Liver (tissue), 9 donors: ENCODE data around the gene SLC6A11. TPM values are rescaled to one million over a fixed set of nuclear protein-coding genes. Genes with fewer than 3 reads are reported as not detected.

Experiments used
- DNase-seq: peaks from one replicate; pipeline ENCODE4 v3.0.0-alpha.2; 2017; ENCODE audit warnings: low spot score
- H3K27ac ChIP-seq, 2 donors: one replicate each; pipeline ENCODE4 v1.7.0; 2013; ENCODE audit warnings: inconsistent platforms in 2 of 2, low read length in 2 of 2, control low read depth in 1 of 2, low read depth in 1 of 2, mild to moderate bottlenecking in 1 of 2
- H3K27me3 ChIP-seq, 4 donors: one replicate each; pipeline versions ENCODE4 v1.6.1 to v1.7.0; 2013; ENCODE audit warnings: low read length in 3 of 4, inconsistent platforms in 1 of 4, mild to moderate bottlenecking in 1 of 4, moderate library complexity in 1 of 4; ENCODE audit not compliant: control insufficient read depth in 4 of 4, insufficient read depth in 4 of 4
- H3K36me3 ChIP-seq, 4 donors: one replicate each; pipeline versions ENCODE4 v1.6.1 to v1.7.0; 2013; ENCODE audit warnings: low read length in 3 of 4, mild to moderate bottlenecking in 3 of 4, low read depth in 1 of 4, moderate library complexity in 1 of 4; ENCODE audit not compliant: control insufficient read depth in 4 of 4, insufficient read depth in 3 of 4
- H3K4me1 ChIP-seq, 4 donors: one replicate each; pipeline versions ENCODE4 v1.6.1 to v1.7.0; 2013; ENCODE audit warnings: low read length in 3 of 4, mild to moderate bottlenecking in 3 of 4, moderate library complexity in 1 of 4; ENCODE audit not compliant: control insufficient read depth in 4 of 4, insufficient read depth in 4 of 4
- H3K4me3 ChIP-seq, 3 donors: one replicate each; pipeline versions ENCODE4 v1.6.1 to v1.7.0; 2013; ENCODE audit warnings: low read length in 3 of 3, control low read depth in 1 of 3, low read depth in 1 of 3, mild to moderate bottlenecking in 1 of 3
- H3K9ac ChIP-seq, 2 donors: one replicate each; pipeline ENCODE4 v1.7.0; 2013; ENCODE audit warnings: low read length in 2 of 2, mild to moderate bottlenecking in 2 of 2, moderate library complexity in 2 of 2, control low read depth in 1 of 2, low read depth in 1 of 2
- H3K9me3 ChIP-seq, 4 donors: one replicate each; pipeline versions ENCODE4 v1.6.1 to v1.7.0; 2013; ENCODE audit warnings: low read length in 3 of 4; ENCODE audit not compliant: control insufficient read depth in 4 of 4
- EGR1 ChIP-seq, 2 donors: IDR thresholded peaks; 2 replicates each; pipeline ENCODE4 v1.6.1; 2016 to 2018; ENCODE audit warnings: antibody characterized with exemption in 2 of 2, low read depth in 2 of 2
- FOXA1 ChIP-seq: IDR thresholded peaks from 2 replicates; pipeline ENCODE4 v1.6.1; 2016; ENCODE audit warnings: antibody characterized with exemption
- FOXA2 ChIP-seq: IDR thresholded peaks from 2 replicates; pipeline ENCODE4 v1.6.1; 2016; ENCODE audit warnings: antibody characterized with exemption
- GABPA ChIP-seq, 2 donors: IDR thresholded peaks in 1 of 2; conservative IDR thresholded peaks in 1 of 2; 2 replicates each; pipeline ENCODE4 v1.6.1; 2016; ENCODE audit warnings: antibody characterized with exemption in 2 of 2, mild to moderate bottlenecking in 1 of 2, moderate library complexity in 1 of 2
- HNF4A ChIP-seq, 2 donors: conservative IDR thresholded peaks; 2 replicates each; pipeline ENCODE4 v1.6.1; 2016; ENCODE audit warnings: antibody characterized with exemption in 2 of 2, mild to moderate bottlenecking in 2 of 2
- HNF4G ChIP-seq: IDR thresholded peaks from 2 replicates; pipeline ENCODE4 v1.6.1; 2016; ENCODE audit warnings: antibody characterized with exemption
- JUND ChIP-seq, 2 donors: IDR thresholded peaks; 2 replicates each; pipeline ENCODE4 v1.6.1; 2016; ENCODE audit warnings: antibody characterized with exemption in 2 of 2
- NR2F2 ChIP-seq: IDR thresholded peaks from 2 replicates; pipeline ENCODE4 v1.6.1; 2016; ENCODE audit warnings: antibody characterized with exemption
- RAD21 ChIP-seq, 2 donors: IDR thresholded peaks; 2 replicates each; pipeline ENCODE4 v1.6.1; 2016; ENCODE audit warnings: antibody characterized with exemption in 2 of 2, mild to moderate bottlenecking in 2 of 2
- RXRA ChIP-seq, 2 donors: IDR thresholded peaks; 2 replicates each; pipeline ENCODE4 v1.6.1; 2017 to 2018; ENCODE audit warnings: antibody characterized with exemption in 2 of 2, mild to moderate bottlenecking in 1 of 2
- SP1 ChIP-seq: IDR thresholded peaks from 2 replicates; pipeline ENCODE4 v1.6.1; 2018; ENCODE audit warnings: antibody characterized with exemption, mild to moderate bottlenecking
- TAF1 ChIP-seq: conservative IDR thresholded peaks from 2 replicates; pipeline ENCODE4 v1.6.1; 2016; ENCODE audit warnings: antibody characterized with exemption, mild to moderate bottlenecking
- YY1 ChIP-seq: IDR thresholded peaks from 2 replicates; pipeline ENCODE4 v1.6.1; 2016; ENCODE audit warnings: antibody characterized with exemption, mild to moderate bottlenecking
- WGBS: extraction: QIAGEN DNeasy Blood & Tissue Kit; methylation state at CpG from one replicate; pipeline ENCODE4 v1.1.7; 2013; 5-methylcytosine and 5-hydroxymethylcytosine counted together
- polyA plus RNA-seq, 2 donors: library from polyadenylated mRNA; stranded (reverse) in 1 of 2; unstranded in 1 of 2; fragments of 200-250 nt in 1 of 2; fragments of >200 nt in 1 of 2; fragmentation: Nextera tagmentation in 1 of 2; extraction: Ambion mirVana in 1 of 2; gene quantifications; one replicate each; pipeline versions ENCODE4 v1.2.1 to v1.2.3, GENCODE V29; 2013 to 2015
- total RNA-seq, 2 donors: library from RNA; depleted of rRNA; stranded (reverse); fragments of >200 nt; gene quantifications; one replicate each; pipeline ENCODE4 v1.2.3, GENCODE V29; 2014
- TF ChIP-seq, protein P1 (sequence below): fragments of 150-350 bp; IDR thresholded peaks from 2 replicates; pipeline ENCODE4 v1.5.1; 2017; ENCODE audit warnings: improper control_type of control experiment, low read depth, low read length; ENCODE audit not compliant: missing input control
- TF ChIP-seq, protein P2 (sequence below): IDR thresholded peaks from 2 replicates; pipeline ENCODE4 v1.6.1; 2016; ENCODE audit warnings: antibody characterized with exemption
- TF ChIP-seq, protein P3 (sequence below): IDR thresholded peaks from 2 replicates; pipeline ENCODE4 v1.6.1; 2016; ENCODE audit warnings: antibody characterized with exemption
- TF ChIP-seq, protein P4 (sequence below): IDR thresholded peaks from 2 replicates; pipeline ENCODE4 v1.6.1; 2016; ENCODE audit warnings: antibody characterized with exemption, mild to moderate bottlenecking
- TF ChIP-seq, protein P5 (sequence below): IDR thresholded peaks from 2 replicates; pipeline ENCODE4 v1.6.1; 2016; ENCODE audit warnings: antibody characterized with exemption
- donor health status: healthy.
- donor health status: healthy.
- donor health status: healthy.
- donor health status: healthy.
- donor health status: healthy.

The SLC6A11 gene
- total and polyA plus RNA-seq, 4 donors, result under 0.01 to 7.1 (median 0.01) TPM; not detected in 1

DNA sequence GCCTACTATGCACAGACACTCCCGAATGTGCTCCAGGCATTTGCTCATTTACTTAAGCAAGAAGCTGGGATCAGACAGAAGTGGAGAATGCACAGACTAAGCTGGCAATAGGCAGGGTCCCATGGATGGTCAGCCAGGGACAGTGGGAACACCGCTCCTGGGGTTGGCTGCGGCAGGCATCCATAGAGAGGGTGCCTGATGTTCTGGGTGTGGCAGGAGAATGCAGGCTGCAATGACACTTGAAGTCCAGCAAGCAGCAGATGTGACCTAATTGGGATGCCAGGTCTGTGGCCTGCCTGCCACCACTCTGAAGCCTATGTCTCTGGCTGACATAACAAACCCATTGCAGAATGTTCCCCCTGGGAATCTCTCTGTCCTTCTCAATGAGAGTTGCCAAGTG lies 40.2 kb upstream of the SLC6A11 start:
- no peak overlapping the region for H3K27ac ChIP-seq
- H3K4me1 ChIP-seq, result no peaks in the 10 kb centered on the region
- no peak overlapping the region for H3K4me3 ChIP-seq
- WGBS, result 85% methylated on average over 3 of the region's 3 CpGs
- peaks cover 0 to 3% (median 3%) of the 10 kb centered on the region in 4 donors for H3K9me3 ChIP-seq
- H3K9ac ChIP-seq, result no peak overlapping the region
- no peaks in the 10 kb centered on the region for H3K36me3 ChIP-seq
- peaks cover 0 to 4% (median 0%) of the 10 kb centered on the region in 4 donors for H3K27me3 ChIP-seq
- TF ChIP-seq HNF4A (conservative IDR thresholded peaks at IDR 0.05) (no peak), TAF1 (no peak), JUND (IDR thresholded peaks at IDR 0.05) (no peak), EGR1 (IDR thresholded peaks at IDR 0.05; ENCODE audit: low read depth in 2 of 2) (no peak), YY1 (no peak), NR2F2 (no peak), FOXA2 (no peak), RAD21 (IDR thresholded peaks at IDR 0.05) (no peak), FOXA1 (no peak), GABPA (IDR thresholded peaks at IDR 0.05 in 1 of 2, conservative IDR thresholded peaks at IDR 0.05 in 1 of 2) (no peak), RXRA (IDR thresholded peaks at IDR 0.05) (no peak), HNF4G (no peak), SP1 (no peak)
- TF ChIP-seq, protein P1, sequence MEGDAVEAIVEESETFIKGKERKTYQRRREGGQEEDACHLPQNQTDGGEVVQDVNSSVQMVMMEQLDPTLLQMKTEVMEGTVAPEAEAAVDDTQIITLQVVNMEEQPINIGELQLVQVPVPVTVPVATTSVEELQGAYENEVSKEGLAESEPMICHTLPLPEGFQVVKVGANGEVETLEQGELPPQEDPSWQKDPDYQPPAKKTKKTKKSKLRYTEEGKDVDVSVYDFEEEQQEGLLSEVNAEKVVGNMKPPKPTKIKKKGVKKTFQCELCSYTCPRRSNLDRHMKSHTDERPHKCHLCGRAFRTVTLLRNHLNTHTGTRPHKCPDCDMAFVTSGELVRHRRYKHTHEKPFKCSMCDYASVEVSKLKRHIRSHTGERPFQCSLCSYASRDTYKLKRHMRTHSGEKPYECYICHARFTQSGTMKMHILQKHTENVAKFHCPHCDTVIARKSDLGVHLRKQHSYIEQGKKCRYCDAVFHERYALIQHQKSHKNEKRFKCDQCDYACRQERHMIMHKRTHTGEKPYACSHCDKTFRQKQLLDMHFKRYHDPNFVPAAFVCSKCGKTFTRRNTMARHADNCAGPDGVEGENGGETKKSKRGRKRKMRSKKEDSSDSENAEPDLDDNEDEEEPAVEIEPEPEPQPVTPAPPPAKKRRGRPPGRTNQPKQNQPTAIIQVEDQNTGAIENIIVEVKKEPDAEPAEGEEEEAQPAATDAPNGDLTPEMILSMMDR, result no peak
- TF ChIP-seq, protein P2, sequence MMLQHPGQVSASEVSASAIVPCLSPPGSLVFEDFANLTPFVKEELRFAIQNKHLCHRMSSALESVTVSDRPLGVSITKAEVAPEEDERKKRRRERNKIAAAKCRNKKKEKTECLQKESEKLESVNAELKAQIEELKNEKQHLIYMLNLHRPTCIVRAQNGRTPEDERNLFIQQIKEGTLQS, result no peak
- TF ChIP-seq, protein P3, sequence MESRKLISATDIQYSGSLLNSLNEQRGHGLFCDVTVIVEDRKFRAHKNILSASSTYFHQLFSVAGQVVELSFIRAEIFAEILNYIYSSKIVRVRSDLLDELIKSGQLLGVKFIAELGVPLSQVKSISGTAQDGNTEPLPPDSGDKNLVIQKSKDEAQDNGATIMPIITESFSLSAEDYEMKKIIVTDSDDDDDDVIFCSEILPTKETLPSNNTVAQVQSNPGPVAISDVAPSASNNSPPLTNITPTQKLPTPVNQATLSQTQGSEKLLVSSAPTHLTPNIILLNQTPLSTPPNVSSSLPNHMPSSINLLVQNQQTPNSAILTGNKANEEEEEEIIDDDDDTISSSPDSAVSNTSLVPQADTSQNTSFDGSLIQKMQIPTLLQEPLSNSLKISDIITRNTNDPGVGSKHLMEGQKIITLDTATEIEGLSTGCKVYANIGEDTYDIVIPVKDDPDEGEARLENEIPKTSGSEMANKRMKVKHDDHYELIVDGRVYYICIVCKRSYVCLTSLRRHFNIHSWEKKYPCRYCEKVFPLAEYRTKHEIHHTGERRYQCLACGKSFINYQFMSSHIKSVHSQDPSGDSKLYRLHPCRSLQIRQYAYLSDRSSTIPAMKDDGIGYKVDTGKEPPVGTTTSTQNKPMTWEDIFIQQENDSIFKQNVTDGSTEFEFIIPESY, result no peak
- TF ChIP-seq, protein P4, sequence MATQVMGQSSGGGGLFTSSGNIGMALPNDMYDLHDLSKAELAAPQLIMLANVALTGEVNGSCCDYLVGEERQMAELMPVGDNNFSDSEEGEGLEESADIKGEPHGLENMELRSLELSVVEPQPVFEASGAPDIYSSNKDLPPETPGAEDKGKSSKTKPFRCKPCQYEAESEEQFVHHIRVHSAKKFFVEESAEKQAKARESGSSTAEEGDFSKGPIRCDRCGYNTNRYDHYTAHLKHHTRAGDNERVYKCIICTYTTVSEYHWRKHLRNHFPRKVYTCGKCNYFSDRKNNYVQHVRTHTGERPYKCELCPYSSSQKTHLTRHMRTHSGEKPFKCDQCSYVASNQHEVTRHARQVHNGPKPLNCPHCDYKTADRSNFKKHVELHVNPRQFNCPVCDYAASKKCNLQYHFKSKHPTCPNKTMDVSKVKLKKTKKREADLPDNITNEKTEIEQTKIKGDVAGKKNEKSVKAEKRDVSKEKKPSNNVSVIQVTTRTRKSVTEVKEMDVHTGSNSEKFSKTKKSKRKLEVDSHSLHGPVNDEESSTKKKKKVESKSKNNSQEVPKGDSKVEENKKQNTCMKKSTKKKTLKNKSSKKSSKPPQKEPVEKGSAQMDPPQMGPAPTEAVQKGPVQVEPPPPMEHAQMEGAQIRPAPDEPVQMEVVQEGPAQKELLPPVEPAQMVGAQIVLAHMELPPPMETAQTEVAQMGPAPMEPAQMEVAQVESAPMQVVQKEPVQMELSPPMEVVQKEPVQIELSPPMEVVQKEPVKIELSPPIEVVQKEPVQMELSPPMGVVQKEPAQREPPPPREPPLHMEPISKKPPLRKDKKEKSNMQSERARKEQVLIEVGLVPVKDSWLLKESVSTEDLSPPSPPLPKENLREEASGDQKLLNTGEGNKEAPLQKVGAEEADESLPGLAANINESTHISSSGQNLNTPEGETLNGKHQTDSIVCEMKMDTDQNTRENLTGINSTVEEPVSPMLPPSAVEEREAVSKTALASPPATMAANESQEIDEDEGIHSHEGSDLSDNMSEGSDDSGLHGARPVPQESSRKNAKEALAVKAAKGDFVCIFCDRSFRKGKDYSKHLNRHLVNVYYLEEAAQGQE, result no peak
- TF ChIP-seq, protein P5, sequence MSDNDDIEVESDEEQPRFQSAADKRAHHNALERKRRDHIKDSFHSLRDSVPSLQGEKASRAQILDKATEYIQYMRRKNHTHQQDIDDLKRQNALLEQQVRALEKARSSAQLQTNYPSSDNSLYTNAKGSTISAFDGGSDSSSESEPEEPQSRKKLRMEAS, result no peak
- DNase-seq, result no peak
